ENCODE results near the gene RAD9A. TPM values are rescaled to one million over a fixed set of nuclear protein-coding genes. Genes with fewer than 3 reads are reported as not detected.

RAD9A gene
- total RNA-seq, 1 donor from 2014 or later: 9.4 TPM

DNA sequence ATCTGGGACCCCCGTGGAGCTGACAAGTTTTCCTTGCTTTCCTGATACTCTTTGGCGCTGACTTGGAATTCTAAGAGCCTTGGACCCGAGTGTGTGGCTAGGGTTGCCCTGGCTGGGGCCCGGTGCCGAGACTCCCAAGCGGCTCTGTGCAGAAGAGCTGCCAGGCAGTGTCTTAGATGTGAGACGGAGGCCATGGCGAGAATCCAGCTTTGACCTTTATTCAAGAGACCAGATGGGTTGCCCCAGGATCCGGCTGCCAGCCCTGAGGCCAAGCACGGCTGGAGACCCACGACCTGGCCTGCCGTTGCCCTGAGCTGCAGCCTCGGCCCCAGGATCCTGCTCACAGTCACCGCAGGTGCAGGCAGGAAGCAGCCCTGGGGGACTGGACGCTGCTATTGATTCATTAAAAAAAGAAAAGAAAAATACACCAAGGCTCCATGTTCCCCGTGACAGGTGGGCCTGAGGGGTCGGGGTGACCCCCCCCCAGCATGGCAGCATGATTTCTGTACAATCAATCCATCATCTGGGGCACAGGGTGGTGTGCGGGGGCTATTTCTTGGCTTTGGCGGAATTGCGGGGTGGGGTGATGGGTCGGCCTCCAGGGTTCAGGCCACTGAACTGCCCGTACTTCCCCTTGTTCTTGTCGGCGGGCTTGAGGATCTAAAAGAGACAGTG lies 6.3 kb downstream of the RAD9A start:
- Mint-ChIP-seq H3K27ac (ENCODE audit: unreplicated experiment) (no peak overlapping the region), H3K27me3 (ENCODE audit: low read depth, unreplicated experiment) (no peaks in the 10 kb centered on the region)

DNA sequence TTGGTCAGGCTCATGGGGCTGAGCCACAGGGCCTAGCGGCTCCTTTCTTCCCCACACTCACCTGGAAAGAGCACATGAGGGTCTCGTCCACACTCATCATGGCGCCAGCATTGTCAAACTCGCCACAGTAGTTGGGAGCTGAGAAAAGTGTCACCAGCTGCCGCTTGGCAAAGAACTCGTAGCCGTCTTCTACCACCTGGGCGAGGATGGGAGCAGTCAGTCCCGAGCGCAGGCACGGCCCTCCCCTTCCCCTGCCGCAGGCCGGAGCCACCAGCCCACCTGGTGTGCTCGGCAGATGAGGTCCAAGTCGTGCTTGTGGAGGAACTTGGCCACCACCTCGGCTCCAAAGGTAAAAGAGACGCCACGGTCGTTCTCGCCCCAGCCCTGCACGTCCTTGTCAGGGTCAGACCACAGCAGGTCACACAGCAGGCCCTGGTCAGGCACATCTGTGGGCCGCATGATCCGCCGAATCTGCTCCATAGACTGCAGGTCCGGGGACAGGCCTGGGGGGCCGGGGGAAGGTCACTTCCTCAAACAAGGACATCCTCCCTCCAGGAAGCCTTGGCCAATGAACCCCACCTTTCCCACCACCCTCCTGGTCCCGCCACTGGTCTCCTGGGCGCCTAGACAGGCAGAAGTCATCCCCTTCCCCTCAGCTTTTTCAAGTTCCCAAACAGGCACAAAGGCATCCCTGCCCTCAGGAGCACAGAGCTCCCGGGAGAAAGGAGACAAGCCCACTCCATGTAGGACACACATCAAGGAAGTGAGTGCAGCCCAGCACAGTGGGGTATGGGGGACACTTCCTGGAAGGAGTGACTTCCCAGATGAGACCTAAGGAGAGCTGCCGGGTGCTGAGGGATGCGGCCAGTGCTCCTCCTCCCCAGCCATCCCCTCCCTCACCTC lies 7.1 kb downstream of the RAD9A start:
- H3K9me3 Mint-ChIP-seq (ENCODE audit: unreplicated experiment): no peaks in the 10 kb centered on the region
- H2AFZ ChIP-seq (ENCODE audit: low read depth, low read length): no peak overlapping the region
- TF ChIP-seq, protein P1, sequence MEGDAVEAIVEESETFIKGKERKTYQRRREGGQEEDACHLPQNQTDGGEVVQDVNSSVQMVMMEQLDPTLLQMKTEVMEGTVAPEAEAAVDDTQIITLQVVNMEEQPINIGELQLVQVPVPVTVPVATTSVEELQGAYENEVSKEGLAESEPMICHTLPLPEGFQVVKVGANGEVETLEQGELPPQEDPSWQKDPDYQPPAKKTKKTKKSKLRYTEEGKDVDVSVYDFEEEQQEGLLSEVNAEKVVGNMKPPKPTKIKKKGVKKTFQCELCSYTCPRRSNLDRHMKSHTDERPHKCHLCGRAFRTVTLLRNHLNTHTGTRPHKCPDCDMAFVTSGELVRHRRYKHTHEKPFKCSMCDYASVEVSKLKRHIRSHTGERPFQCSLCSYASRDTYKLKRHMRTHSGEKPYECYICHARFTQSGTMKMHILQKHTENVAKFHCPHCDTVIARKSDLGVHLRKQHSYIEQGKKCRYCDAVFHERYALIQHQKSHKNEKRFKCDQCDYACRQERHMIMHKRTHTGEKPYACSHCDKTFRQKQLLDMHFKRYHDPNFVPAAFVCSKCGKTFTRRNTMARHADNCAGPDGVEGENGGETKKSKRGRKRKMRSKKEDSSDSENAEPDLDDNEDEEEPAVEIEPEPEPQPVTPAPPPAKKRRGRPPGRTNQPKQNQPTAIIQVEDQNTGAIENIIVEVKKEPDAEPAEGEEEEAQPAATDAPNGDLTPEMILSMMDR (IDR thresholded peaks at IDR 0.05; ENCODE audit: insufficient read depth, low read depth, low read length): no peak
- TF ChIP-seq EZH2 (IDR thresholded peaks at IDR 0.05; ENCODE audit: insufficient read depth, low read length): no peak
- H3K79me2 ChIP-seq (ENCODE audit: insufficient read depth, low read length): peaks cover 40% of the 10 kb centered on the region
- H3K4me1 ChIP-seq (ENCODE audit: insufficient read depth, low read length): peaks cover 17% of the 10 kb centered on the region
- peaks cover 2% of the 10 kb centered on the region for H3K36me3 ChIP-seq (ENCODE audit: insufficient read depth, low read length)
- H3K4me3 ChIP-seq (ENCODE audit: insufficient read depth, low read depth, low read length): no peak overlapping the region
- H3K27me3 ChIP-seq (ENCODE audit: insufficient read depth, low read length): no peaks in the 10 kb centered on the region
- no peak overlapping the region for H3K27ac Mint-ChIP-seq (ENCODE audit: unreplicated experiment)
- H3K9ac ChIP-seq (ENCODE audit: low read length): peak overlapping the region; percentile 23
- DNase-seq (ENCODE audit: low read depth) (no peak), FAIRE-seq (no peak)
- no peak overlapping the region for H3K27ac ChIP-seq (ENCODE audit: low read depth, low read length)
- H3K9me3 ChIP-seq (ENCODE audit: insufficient read depth, low read depth, low read length): no peaks in the 10 kb centered on the region
- H4K20me1 ChIP-seq (ENCODE audit: insufficient read depth, low read length): peaks cover 32% of the 10 kb centered on the region
- no peaks in the 10 kb centered on the region for H3K27me3 Mint-ChIP-seq (ENCODE audit: low read depth, unreplicated experiment)
- no peak overlapping the region for H3K4me2 ChIP-seq (ENCODE audit: low read length)
- peaks cover 18% of the 10 kb centered on the region for H3K36me3 Mint-ChIP-seq (ENCODE audit: low read depth, unreplicated experiment)
- H3K4me3 Mint-ChIP-seq (ENCODE audit: unreplicated experiment): peak overlapping the region; percentile 34
- peaks cover 10% of the 10 kb centered on the region for H3K4me1 Mint-ChIP-seq (ENCODE audit: low read depth, unreplicated experiment)

More for the DNA sequence above, 6.3 kb downstream of the RAD9A start:
- Histone ChIP-seq H3K36me3 (ENCODE audit: insufficient read depth, low read length) (peaks cover 2% of the 10 kb centered on the region), H3K9ac (ENCODE audit: low read length) (no peak overlapping the region), H3K27me3 (ENCODE audit: insufficient read depth, low read length) (no peaks in the 10 kb centered on the region), H3K4me2 (ENCODE audit: low read length) (no peak overlapping the region), H2AFZ (ENCODE audit: low read depth, low read length) (no peak overlapping the region), H3K9me3 (ENCODE audit: insufficient read depth, low read depth, low read length) (no peaks in the 10 kb centered on the region), H4K20me1 (ENCODE audit: insufficient read depth, low read length) (peaks cover 32% of the 10 kb centered on the region), H3K4me1 (ENCODE audit: insufficient read depth, low read length) (peaks cover 17% of the 10 kb centered on the region), H3K27ac (ENCODE audit: low read depth, low read length) (no peak overlapping the region), H3K79me2 (ENCODE audit: insufficient read depth, low read length) (peaks cover 40% of the 10 kb centered on the region), H3K4me3 (ENCODE audit: insufficient read depth, low read depth, low read length) (no peak overlapping the region)
- H3K36me3 Mint-ChIP-seq (ENCODE audit: low read depth, unreplicated experiment): peaks cover 20% of the 10 kb centered on the region
- peaks cover 10% of the 10 kb centered on the region for H3K4me1 Mint-ChIP-seq (ENCODE audit: low read depth, unreplicated experiment)
- no peak for FAIRE-seq
- TF ChIP-seq EZH2 (IDR thresholded peaks at IDR 0.05; ENCODE audit: insufficient read depth, low read length): no peak
- TF ChIP-seq, protein P1 (IDR thresholded peaks at IDR 0.05; ENCODE audit: insufficient read depth, low read depth, low read length): no peak
- no peaks in the 10 kb centered on the region for H3K9me3 Mint-ChIP-seq (ENCODE audit: unreplicated experiment)
- peak overlapping the region; percentile 62 for H3K4me3 Mint-ChIP-seq (ENCODE audit: unreplicated experiment)
- DNase-seq (ENCODE audit: low read depth): no peak

All from astrocyte (in vitro differentiated cells and primary cell).